ENCODE data around the gene TOMM34. TPM values are rescaled to one million over a fixed set of nuclear protein-coding genes. Genes with fewer than 3 reads are reported as not detected.

TOMM34 gene
- polyA plus RNA-seq, 1 of the 3 experiments (the other 2 are of a cell fraction): 40.5 TPM

GRCh38 chr20:44981736-44982406 lies 21.7 kb upstream of the TOMM34 start:
- 92% methylated on average over 8 of the region's 8 CpGs for WGBS (ENCODE audit: low lambda C conversion rate)
- POLR2A ChIA-PET: no interaction called here
- no peak for DNase-seq

More at GRCh38 chr20:44981736-44982406, 21.7 kb upstream of the TOMM34 start:
- no peaks in the 10 kb centered on the region for H3K27me3 ChIP-seq (ENCODE audit: insufficient read depth)
- CTCF ChIA-PET: interaction anchor here (0.7 kb wide), 1 partner anchor 16 kb away, joined by 3 read pairs; no protein-coding TSS in a partner anchor
- H3K9me3 ChIP-seq: no peaks in the 10 kb centered on the region
- H3K4me2 ChIP-seq: no peak overlapping the region
- TF ChIP-seq GATA2 (CRISPR knock-in tag; IDR thresholded peaks at IDR 0.05) (no peak), SIN3A (IDR thresholded peaks at IDR 0.05; ENCODE audit: borderline replicate concordance, low read depth, low read length) (no peak), ELF1 (IDR thresholded peaks at IDR 0.05) (no peak), RAD21 (IDR thresholded peaks at IDR 0.05; ENCODE audit: low read length) (no peak), GABPA (IDR thresholded peaks at IDR 0.05; ENCODE audit: low read depth) (no peak), FOSL2 (IDR thresholded peaks at IDR 0.05; ENCODE audit: borderline replicate concordance, low read depth) (no peak), RCOR1 (IDR thresholded peaks at IDR 0.05; ENCODE audit: low read length) (no peak), TCF12 (IDR thresholded peaks at IDR 0.05) (no peak), CTCF (IDR thresholded peaks at IDR 0.05) (no peak), RFX5 (IDR thresholded peaks at IDR 0.05; ENCODE audit: low read length) (no peak), EP300 (IDR thresholded peaks at IDR 0.05; ENCODE audit: borderline replicate concordance in 1 of 2, low read depth in 1 of 2, low read length in 1 of 2) (no peak), NFIC (IDR thresholded peaks at IDR 0.05; ENCODE audit: borderline replicate concordance) (no peak), TEAD4 (IDR thresholded peaks at IDR 0.05; ENCODE audit: borderline replicate concordance, insufficient read depth) (no peak), MXI1 (IDR thresholded peaks at IDR 0.05; ENCODE audit: low read depth, low read length) (no peak), RXRA (IDR thresholded peaks at IDR 0.05; ENCODE audit: borderline replicate concordance, low read depth) (no peak)
- TF ChIP-seq, protein P1, sequence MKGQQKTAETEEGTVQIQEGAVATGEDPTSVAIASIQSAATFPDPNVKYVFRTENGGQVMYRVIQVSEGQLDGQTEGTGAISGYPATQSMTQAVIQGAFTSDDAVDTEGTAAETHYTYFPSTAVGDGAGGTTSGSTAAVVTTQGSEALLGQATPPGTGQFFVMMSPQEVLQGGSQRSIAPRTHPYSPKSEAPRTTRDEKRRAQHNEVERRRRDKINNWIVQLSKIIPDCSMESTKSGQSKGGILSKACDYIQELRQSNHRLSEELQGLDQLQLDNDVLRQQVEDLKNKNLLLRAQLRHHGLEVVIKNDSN (IDR thresholded peaks at IDR 0.05; ENCODE audit: borderline replicate concordance, low read depth): no peak
- TF ChIP-seq, protein P2, sequence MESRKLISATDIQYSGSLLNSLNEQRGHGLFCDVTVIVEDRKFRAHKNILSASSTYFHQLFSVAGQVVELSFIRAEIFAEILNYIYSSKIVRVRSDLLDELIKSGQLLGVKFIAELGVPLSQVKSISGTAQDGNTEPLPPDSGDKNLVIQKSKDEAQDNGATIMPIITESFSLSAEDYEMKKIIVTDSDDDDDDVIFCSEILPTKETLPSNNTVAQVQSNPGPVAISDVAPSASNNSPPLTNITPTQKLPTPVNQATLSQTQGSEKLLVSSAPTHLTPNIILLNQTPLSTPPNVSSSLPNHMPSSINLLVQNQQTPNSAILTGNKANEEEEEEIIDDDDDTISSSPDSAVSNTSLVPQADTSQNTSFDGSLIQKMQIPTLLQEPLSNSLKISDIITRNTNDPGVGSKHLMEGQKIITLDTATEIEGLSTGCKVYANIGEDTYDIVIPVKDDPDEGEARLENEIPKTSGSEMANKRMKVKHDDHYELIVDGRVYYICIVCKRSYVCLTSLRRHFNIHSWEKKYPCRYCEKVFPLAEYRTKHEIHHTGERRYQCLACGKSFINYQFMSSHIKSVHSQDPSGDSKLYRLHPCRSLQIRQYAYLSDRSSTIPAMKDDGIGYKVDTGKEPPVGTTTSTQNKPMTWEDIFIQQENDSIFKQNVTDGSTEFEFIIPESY (IDR thresholded peaks at IDR 0.05; ENCODE audit: borderline replicate concordance, low read depth): no peak
- TF ChIP-seq, protein P3, sequence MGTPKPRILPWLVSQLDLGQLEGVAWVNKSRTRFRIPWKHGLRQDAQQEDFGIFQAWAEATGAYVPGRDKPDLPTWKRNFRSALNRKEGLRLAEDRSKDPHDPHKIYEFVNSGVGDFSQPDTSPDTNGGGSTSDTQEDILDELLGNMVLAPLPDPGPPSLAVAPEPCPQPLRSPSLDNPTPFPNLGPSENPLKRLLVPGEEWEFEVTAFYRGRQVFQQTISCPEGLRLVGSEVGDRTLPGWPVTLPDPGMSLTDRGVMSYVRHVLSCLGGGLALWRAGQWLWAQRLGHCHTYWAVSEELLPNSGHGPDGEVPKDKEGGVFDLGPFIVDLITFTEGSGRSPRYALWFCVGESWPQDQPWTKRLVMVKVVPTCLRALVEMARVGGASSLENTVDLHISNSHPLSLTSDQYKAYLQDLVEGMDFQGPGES (IDR thresholded peaks at IDR 0.05; ENCODE audit: low read depth, low read length): no peak
- TF ChIP-seq, protein P4, sequence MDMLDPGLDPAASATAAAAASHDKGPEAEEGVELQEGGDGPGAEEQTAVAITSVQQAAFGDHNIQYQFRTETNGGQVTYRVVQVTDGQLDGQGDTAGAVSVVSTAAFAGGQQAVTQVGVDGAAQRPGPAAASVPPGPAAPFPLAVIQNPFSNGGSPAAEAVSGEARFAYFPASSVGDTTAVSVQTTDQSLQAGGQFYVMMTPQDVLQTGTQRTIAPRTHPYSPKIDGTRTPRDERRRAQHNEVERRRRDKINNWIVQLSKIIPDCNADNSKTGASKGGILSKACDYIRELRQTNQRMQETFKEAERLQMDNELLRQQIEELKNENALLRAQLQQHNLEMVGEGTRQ (IDR thresholded peaks at IDR 0.05; ENCODE audit: borderline replicate concordance, low read depth, low read length): no peak
- peaks cover 3% of the 10 kb centered on the region for H3F3A ChIP-seq (replicated peaks; ENCODE audit: insufficient read depth)
- H4K20me1 ChIP-seq (ENCODE audit: insufficient read depth): no peaks in the 10 kb centered on the region
- no peaks in the 10 kb centered on the region for H3K9me2 ChIP-seq
- no peak overlapping the region for H2AFZ ChIP-seq (ENCODE audit: low read depth)
- no peaks in the 10 kb centered on the region for H3K4me1 ChIP-seq (ENCODE audit: control insufficient read depth in 1 of 2, insufficient read depth in 2 of 2, low read depth in 1 of 2, low read length in 1 of 2)
- H3K36me3 ChIP-seq (replicated peaks in 1 of 2; ENCODE audit: control insufficient read depth in 1 of 2, insufficient read depth in 2 of 2, low read length in 1 of 2): peaks cover 47 to 50% of the 10 kb centered on the region in 2 experiments
- no peak overlapping the region for H3K4me3 ChIP-seq (ENCODE audit: low read depth in 2 of 2, low read length in 1 of 2)
- no peaks in the 10 kb centered on the region for H3K79me2 ChIP-seq (ENCODE audit: insufficient read depth)
- no peak overlapping the region for H3K9ac ChIP-seq
- H3K27ac ChIP-seq (ENCODE audit: low read depth in 2 of 2, low read length in 1 of 2): no peak overlapping the region

All from SK-N-SH (cell line).